Right kidney (tissue), 1 donor: Measurements from ENCODE around the gene PNPLA1.

Source experiments
- DNase-seq: peaks from one replicate; pipeline ENCODE4 v3.0.0-alpha.2; 2016

PNPLA1 gene

DNA sequence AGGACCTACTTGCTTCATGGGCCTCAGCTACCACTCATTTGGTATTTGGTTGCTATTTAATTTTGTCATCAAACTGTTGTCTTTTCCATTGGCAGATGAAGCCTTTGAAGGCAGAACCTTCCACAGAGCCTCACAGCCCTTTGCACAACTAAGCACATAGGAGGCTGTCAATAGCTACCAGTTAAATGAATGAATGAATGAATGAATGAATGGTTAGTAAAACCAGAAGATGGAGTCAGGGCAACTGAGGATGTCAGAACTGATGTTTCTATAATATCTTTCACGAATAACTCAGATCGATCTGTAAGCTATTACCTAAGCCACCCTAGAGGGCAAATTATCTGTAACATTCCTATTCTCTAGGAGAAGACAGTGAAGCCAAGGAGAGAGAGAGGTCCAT, 47.8 kb downstream of the PNPLA1 start:
- no peak for DNase-seq

- no peak for DNase-seq
Observed at GRCh38 chr6:36318690-36319435, 49.0 kb downstream of the PNPLA1 start.

DNA sequence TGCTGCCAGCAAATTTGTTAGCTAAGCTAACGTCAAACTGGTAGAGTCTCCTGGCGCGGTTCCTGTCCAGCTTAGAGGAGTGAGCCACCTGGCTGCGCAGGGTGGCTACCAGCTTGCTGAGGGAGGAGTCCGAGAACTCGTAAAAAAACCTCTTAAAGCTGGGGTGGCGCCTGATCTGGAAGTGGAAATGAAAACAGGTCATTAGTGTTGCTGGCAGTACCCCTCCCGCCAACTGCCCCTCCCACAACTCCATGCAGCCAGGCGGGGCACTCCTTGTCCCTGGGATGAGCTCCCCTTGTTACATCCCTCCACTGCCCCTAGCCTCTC, 49.5 kb downstream of the PNPLA1 start:
- DNase-seq: no peak

- no peak for DNase-seq
Observed at GRCh38 chr6:36319821-36320220, 50.0 kb downstream of the PNPLA1 start.

DNA sequence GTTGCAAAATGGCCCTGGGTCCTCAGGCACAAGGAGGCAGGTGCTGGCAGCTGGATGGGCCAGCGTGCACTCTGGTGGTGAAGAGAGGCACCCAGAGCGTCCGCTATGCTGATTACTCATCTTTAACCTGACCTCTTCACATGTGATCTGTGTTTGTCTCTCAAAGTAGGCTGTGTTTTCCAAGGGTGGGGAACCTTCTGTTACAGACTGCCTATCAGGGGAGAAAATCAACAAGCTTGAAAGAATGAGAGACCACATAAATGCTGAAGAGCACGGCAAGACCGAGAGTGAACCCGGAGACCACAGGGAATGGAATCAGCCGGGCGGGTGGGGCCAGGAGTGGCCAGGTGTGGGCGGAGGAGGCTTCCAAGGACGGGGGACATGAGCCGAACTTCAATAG, 50.6 kb downstream of the PNPLA1 start:
- no peak for DNase-seq

DNA sequence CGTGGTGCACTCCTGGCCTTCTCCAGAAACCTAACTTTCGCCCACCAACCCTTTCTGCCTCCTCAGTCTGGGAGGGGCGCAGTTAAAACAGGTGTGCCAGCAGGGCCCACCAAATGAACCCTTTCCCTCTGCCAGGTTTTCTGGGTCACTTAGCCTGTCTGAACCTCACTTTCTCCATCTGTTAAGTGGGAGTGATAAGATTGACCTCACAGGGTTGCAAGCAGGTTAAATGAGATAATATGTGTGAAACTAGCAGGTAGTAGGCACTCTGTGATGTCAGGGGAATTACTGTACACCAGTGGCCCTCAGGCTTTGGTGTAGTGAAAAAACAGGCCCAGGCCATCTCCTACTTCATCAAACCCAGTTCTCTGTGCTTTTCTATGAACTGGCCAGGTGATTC, 52.7 kb downstream of the PNPLA1 start:
- DNase-seq: no peak

- DNase-seq: no peak
Observed at GRCh38 chr6:36323062-36323461, 53.2 kb downstream of the PNPLA1 start.

DNA sequence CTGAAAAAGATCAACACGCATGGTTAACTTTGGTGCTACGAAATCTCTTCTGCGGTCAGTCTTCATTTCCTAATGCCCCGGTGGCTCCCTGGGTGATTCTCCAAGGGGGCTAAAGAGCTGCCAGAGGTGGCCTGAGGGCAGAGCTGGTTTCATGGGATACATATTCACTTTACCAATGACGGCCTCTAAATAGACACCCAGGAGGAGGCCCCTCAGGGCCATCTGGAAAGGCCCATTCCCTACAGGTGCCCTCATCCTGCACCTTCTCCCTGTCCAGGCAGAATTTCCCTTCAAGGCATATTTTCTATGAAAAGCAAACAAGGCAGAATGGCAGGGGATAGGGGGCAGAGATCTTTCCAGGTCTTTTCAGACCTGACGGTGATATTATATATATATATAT, 54.3 kb downstream of the PNPLA1 start:
- DNase-seq: no peak

DNA sequence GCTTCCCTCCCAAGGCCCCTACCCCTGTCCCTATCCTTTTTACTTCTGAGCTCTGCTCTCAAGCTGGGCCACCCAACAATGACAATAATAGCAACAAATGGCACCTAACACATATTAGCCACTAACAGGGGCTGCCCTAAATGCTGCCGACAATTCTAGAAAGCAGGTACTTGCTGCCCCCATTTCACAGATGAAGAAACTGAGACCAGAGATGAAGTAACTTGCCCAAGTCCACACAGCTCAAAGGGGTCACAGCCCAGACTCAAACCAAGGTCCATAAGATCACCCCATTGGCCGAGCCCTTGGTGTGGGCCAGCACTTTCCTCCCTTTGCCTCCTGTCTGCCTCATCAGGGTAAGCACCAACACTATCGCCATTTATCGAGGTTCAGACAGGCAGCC, 54.9 kb downstream of the PNPLA1 start:
- no peak for DNase-seq

GRCh38 chr6:36326356-36326995, 56.6 kb downstream of the PNPLA1 start:
- DNase-seq: peak; percentile 47

DNA sequence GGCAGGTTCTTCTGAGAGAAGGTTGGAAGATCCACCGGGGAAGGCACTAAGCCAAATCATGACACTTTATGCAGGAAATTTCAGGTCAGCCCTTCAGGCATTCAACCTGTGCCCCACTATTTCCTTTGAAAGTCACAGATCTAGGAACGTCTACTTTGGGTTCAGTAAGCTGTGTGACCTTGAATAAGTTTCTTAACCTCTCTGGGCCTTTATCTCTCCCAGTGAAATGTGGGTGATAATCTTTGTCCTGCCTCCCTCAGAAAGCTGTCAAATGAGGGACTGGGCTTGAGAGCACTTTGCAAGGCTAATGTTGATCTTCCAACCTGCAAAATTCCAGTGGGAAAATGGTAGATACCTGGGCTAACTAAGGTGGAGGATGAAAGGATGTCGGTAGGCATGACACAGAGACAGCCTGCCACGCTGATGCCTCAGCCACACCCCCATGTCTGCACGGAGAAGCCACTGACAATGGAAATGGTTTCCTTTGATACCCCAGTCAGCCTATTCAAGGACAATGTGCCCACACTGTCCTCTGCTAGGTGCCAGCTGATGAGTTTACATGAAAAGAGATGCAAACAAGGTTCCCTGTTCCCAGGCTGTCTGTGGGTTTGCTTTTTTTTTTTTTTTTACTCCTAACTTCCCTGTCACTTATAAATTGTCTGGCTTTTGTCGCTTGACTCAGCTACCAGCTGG, 57.5 kb downstream of the PNPLA1 start:
- DNase-seq: no peak

DNA sequence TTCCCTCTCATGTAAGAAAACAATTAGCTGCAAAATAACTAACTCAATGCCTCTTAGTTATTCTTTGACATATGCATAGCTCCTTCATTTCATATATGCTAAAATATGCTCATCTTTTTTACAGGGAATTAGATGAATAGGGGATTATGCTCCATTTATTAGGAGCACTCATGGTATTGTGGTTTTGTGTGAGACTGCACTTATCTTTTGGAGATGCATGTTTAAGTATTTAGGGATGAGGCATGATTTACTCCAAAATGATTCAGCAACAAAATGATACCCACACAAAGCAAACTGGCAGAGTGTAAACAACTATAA, 58.0 kb downstream of the PNPLA1 start:
- no peak for DNase-seq

GRCh38 chr6:36328600-36328999, 58.7 kb downstream of the PNPLA1 start:
- no peak for DNase-seq

GRCh38 chr6:36329798-36330291, 60.0 kb downstream of the PNPLA1 start:
- peak; percentile 45 for DNase-seq

DNA sequence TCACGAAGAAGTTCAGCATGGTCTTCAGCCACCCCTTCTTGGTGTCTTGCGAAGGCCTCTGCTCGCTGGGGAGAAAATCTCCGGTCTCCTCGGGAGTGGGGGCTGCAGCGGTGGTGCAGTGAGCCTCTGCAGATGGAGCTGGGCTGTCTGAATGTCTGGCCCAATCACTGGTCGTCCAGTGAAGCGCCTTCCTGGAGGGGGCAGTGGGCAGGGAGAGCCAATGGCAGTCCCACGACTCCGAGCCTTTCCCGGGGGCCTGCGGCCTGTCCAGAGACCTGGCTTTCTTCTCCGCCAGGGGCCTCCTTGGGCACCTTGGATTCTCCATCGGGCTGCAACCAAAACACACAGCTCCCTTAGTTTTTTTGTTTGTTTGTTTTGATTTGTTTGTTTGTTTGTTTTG, 60.5 kb downstream of the PNPLA1 start:
- no peak for DNase-seq

DNA sequence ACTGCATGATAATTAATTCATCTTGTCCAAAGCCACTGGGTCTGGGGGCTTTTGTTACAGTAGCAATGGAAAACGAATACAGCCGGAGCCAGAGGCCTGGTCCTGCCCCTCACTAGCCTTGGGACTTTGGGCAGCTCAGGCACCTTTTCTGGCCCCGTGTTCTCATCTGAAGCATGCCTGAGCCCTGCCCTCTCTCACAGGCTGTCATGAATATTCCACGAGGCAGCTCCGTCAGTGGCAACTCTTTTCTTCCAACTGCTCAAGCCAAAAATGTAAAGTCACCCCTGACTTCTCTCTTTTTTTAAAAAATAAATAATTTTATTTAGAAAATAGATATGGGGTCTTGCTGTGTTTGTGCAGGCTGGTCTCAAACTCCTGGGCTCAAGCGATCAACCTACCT, 61.5 kb downstream of the PNPLA1 start:
- no peak for DNase-seq

DNA sequence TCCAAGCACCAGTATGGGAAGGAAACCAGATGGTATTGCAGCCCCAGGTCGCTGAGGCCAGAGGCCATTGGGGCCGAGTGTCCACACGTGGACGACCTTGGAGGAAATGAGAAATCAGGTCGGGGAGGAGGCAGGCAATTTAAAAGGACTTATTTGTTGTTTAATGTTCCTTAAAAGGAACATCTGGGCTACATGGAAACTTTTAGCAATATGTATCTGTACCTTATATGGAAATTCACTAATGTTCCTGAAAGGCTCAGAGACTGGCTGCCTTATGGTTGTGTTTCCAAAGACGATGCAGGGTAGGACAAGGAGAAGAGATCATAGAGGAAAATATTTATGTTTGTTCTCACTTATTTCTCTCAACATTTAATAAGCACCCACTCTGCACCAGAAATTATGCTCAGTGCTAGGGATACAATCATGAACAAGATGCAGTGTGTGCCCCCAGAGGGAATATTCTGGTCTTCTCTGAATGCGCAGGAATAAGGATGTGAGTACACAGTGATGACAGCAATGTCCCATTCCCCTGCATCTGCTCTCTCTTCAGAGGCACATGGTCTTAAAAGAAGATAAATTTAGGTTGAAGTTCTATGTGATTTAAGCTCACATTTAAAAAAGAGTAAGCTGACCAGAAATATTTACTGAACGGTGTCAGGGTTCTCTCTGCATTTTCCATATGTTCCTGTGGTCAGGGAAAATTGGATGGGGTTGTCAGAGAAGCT, 63.5 kb downstream of the PNPLA1 start:
- no peak for DNase-seq

DNA sequence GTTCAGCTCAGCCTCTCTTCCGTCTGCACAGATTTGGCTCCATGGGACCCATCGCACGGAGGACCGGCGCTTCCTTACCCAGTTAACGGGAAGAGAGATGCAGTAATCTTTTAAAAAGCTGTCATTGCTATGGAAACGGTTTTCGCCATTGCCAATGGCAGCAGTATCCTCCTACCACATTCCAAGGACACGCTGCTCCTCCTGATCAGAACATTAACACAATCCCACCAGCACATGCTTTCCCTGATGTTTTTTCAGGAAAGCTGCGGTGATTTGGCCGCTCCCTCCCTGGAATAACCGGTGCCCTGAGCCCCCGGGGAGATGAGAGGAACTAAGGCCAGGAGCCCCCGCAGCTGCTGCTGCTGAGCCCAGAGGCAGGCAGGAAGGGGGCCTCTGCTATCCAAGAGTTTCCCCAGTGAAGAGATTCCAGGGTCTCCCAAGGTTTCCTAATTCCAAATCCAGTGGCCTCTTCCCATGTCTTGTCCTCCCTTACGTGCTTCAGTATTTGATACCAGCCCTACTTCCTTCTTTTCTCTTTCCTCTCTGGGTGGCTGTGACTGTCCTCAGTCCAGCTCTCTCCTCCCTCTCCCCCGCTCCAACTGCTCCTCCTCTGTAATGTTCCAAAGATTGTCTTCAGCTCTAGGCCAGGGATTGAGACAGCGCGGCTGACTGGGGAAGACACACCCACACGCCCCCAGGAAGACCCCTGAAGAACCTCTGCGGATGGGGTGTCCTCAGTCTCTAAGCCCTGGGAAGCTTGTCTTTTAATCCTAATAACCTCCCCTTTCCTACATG, 64.3 kb downstream of the PNPLA1 start:
- DNase-seq: peak; percentile 41

DNA sequence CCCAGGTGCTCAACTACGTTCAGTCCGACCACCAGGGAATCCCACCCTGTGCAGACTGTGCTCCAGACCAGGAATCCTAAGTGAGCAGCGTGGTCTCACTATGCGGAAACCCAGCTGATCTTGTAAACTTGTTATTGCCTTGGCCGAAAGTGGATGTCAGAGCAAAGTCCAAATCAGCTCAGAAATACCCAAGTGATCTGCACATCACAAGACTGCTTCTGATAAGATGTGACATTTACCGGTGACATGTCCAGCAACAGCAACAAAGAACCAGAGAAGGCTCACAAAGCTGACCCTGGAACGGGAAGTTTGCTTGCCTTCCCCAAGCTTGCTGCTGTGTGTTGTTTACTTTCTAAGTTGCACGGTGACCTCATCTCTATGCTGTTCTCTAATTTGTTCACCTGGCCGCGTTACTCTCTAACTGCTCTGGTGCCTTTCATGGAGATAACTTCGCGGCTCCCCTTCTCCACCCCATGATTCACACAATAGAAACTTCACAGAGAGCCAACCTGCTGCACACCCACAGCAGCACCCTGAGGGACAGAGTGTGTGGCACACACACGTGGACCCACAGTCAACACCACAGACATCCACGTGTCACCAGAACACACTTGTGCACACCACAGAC, 65.1 kb downstream of the PNPLA1 start:
- DNase-seq: no peak

DNA sequence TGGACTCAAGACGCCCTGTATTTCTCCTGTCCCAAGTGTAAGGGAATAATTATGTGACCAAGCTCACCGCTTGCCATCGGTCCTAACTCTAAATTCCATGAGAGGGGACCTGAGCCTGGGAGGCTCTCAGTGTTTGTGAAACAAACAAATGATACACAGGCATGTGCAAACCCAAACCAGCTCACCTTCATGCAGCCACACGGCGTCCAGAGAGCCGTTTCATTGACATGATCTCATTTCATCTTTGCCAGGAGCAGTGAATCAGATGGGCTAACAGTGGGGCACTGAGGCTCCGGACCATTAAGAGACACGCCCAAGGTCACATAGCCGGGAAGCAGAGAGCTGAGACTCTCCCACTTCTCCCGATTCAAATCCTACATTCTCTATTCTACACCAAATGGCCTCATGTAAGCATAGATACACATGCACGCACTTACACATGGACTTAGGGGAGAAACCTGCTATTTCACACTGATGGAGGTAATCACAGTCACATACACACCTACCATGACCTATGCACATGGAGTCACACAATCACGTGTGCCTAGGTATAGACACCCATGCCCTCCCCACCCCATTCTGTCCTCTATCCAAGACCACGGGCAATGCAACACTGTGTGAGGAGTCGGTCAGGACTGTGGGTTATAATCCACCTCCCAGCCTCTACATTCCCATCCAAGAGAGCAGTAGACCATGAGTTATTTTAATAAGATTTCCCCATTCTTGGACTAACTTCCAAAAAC, 65.8 kb downstream of the PNPLA1 start:
- DNase-seq: no peak

- no peak for DNase-seq
Observed at GRCh38 chr6:36336208-36336710, 66.4 kb downstream of the PNPLA1 start.
